GDM1 (cell line): ENCODE results near the gene AHSP.
"Not testable (repeated sequence)": the region's sequence is repeated elsewhere in the genome, so short reads cannot be mapped to it uniquely, and the experiment has no call there.

Experiments
- DNase-seq: peaks from one replicate; lab custom pipeline; 2025; lab: John Stamatoyannopoulos, UW

AHSP gene

GRCh38 chr16:31531096-31531495 is 3.4 kb downstream of the AHSP start:
- DNase-seq = no peak

GRCh38 chr16:31532120-31532519 is 4.4 kb downstream of the AHSP start:
- DNase-seq = no peak

GRCh38 chr16:31532896-31533295 is 5.2 kb downstream of the AHSP start:
- DNase-seq = no peak

- DNase-seq = peak; percentile 51
Observed at GRCh38 chr16:31535737-31536136, 8.0 kb downstream of the AHSP start.

- no peak for DNase-seq
Observed at GRCh38 chr16:31536804-31537361, 9.2 kb downstream of the AHSP start.

- no peak for DNase-seq
Observed at GRCh38 chr16:31537362-31538242, 9.9 kb downstream of the AHSP start.

GRCh38 chr16:31538243-31538598 is 10.5 kb downstream of the AHSP start:
- DNase-seq = not testable (repeated sequence)

- DNase-seq = not testable (repeated sequence)
Observed at GRCh38 chr16:31539762-31540161, 12.1 kb downstream of the AHSP start.

GRCh38 chr16:31542763-31543162 is 15.1 kb downstream of the AHSP start:
- DNase-seq = no peak

GRCh38 chr16:31561426-31562233 is 33.9 kb downstream of the AHSP start:
- DNase-seq = no peak

GRCh38 chr16:31568577-31569359 is 41.1 kb downstream of the AHSP start:
- DNase-seq = no peak

GRCh38 chr16:31569360-31569717 is 41.6 kb downstream of the AHSP start:
- DNase-seq = no peak

- DNase-seq = no peak
Observed at GRCh38 chr16:31572821-31573220, 45.1 kb downstream of the AHSP start.

- not testable (repeated sequence) for DNase-seq
Observed at GRCh38 chr16:31574159-31574558, 46.5 kb downstream of the AHSP start.

- DNase-seq = no peak
Observed at GRCh38 chr16:31577411-31577810, 49.7 kb downstream of the AHSP start.
